ENCODE data around the gene LY6G5C. TPM values are rescaled to one million over a fixed set of nuclear protein-coding genes. Genes with fewer than 3 reads are reported as not detected.
"Not testable (repeated sequence)": the region's sequence is repeated elsewhere in the genome, so short reads cannot be mapped to it uniquely, and the experiment has no call there.

LY6G5C gene
- total RNA-seq, 2 donors from 2014 or later: 1.2 to 4.9 TPM

GRCh38 chr6:31712296-31712695 lies 31.4 kb upstream of the LY6G5C start:
- H3K36me3 ChIP-seq: no peaks in the 10 kb centered on the region
- H3K4me3 ChIP-seq: no peak overlapping the region
- TF ChIP-seq CTCF (IDR thresholded peaks at IDR 0.05): peak in 1 of 2 donors; percentile 32
- no peak for DNase-seq (ENCODE audit: low spot score)
- no peaks in the 10 kb centered on the region for H3K9me3 ChIP-seq
- no peaks in the 10 kb centered on the region for H3K4me1 ChIP-seq
- H3K27ac ChIP-seq: no peak overlapping the region
- no peaks in the 10 kb centered on the region for H3K27me3 ChIP-seq

GRCh38 chr6:31711233-31711632 lies 30.4 kb upstream of the LY6G5C start:
- no peaks in the 10 kb centered on the region for H3K9me3 ChIP-seq
- H3K4me3 ChIP-seq: no peak overlapping the region
- H3K27me3 ChIP-seq: no peaks in the 10 kb centered on the region
- no peaks in the 10 kb centered on the region for H3K4me1 ChIP-seq
- TF ChIP-seq CTCF (IDR thresholded peaks at IDR 0.05): no peak
- no peaks in the 10 kb centered on the region for H3K36me3 ChIP-seq
- DNase-seq (ENCODE audit: low spot score): no peak
- H3K27ac ChIP-seq: no peak overlapping the region

- TF ChIP-seq CTCF (IDR thresholded peaks at IDR 0.05): no peak
- no peak overlapping the region for H3K27ac ChIP-seq
Measured at GRCh38 chr6:31710523-31711219, 29.8 kb upstream of the LY6G5C start.

GRCh38 chr6:31709157-31709556 lies 28.3 kb upstream of the LY6G5C start:
- DNase-seq (ENCODE audit: low spot score); H3K27ac ChIP-seq; H3K27me3 ChIP-seq; H3K9me3 ChIP-seq; H3K4me1 ChIP-seq; H3K36me3 ChIP-seq; H3K4me3 ChIP-seq: not testable (repeated sequence)

More at GRCh38 chr6:31710523-31711219, 29.8 kb upstream of the LY6G5C start:
- Histone ChIP-seq H3K36me3 (no peaks in the 10 kb centered on the region), H3K4me3 (no peak overlapping the region), H3K4me1 (no peaks in the 10 kb centered on the region), H3K9me3 (no peaks in the 10 kb centered on the region), H3K27me3 (no peaks in the 10 kb centered on the region)
- DNase-seq (ENCODE audit: low spot score): no peak

GRCh38 chr6:31708224-31708623 lies 27.4 kb upstream of the LY6G5C start:
- Histone ChIP-seq H3K27me3 (no peaks in the 10 kb centered on the region), H3K4me1 (no peaks in the 10 kb centered on the region), H3K9me3 (no peaks in the 10 kb centered on the region), H3K36me3 (no peaks in the 10 kb centered on the region), H3K27ac (no peak overlapping the region), H3K4me3 (no peak overlapping the region)
- TF ChIP-seq CTCF (IDR thresholded peaks at IDR 0.05): no peak
- no peak for DNase-seq (ENCODE audit: low spot score)

GRCh38 chr6:31707701-31708100 lies 26.8 kb upstream of the LY6G5C start:
- no peaks in the 10 kb centered on the region for H3K27me3 ChIP-seq
- no peaks in the 10 kb centered on the region for H3K36me3 ChIP-seq
- H3K9me3 ChIP-seq: no peaks in the 10 kb centered on the region
- H3K4me3 ChIP-seq: no peak overlapping the region
- no peak for DNase-seq (ENCODE audit: low spot score)
- no peak overlapping the region for H3K27ac ChIP-seq
- no peaks in the 10 kb centered on the region for H3K4me1 ChIP-seq
- TF ChIP-seq CTCF (IDR thresholded peaks at IDR 0.05): no peak

Data from right atrium auricular region (tissue), 2 donors.